GM19239 (cell line): ENCODE results near the gene PPARG.
"Not testable (repeated sequence)": the region's sequence is repeated elsewhere in the genome, so short reads cannot be mapped to it uniquely, and the experiment has no call there.

ENCODE experiments used
- DNase-seq: peaks from one replicate; pipeline ENCODE4 v3.0.0; 2011; ENCODE audit warnings: low spot score; ENCODE audit not compliant: insufficient read length
- FAIRE-seq: peaks from 2 replicates; lab custom pipeline; 2011; peaks lifted over from hg19 to GRCh38; lab: Jason Lieb, UNC

PPARG gene

DNA sequence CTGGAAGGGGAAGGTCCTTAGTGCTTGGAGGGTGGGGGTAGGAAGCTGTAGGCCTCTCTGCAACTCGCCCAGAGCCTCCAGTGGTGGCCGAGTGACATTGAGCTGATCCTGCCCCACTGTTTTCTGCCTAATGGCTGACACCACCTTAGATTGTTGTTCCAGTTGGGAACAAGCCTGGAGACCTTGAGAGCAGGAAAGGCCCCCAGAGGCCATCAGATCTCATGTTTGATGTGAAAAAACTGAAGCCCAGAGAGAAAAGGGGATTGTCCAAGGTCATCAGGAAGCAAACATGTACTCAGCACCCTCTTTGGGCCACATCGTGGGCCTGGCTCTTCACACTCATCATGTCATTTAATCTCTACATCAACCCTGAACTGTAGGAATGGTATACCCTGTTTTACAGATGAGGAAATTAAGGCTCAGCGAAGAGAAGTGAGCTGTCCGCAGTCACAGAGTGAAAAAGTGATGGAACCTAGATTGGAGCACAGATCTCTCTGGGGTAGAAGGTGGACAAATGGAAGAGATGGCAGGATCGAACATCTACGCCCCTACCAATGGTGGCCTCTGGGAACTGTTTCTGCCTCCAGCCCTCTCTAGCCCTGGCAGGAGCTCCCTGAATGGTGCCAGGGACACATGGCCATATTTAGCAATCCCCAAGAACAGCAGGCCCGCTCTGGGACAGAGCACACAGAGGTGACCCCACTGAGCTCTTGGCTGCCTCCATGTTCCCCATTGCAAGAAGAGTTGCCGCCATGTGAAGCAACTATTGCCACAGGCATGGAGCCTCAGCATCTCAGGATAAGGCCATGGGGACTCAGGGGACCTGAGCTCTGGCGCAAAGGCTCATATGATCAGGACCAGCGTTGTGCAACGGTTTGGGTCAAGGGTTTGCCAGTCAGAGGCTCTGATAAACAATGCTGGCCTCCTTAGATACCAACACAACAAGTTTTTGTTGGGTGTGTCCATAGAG lies 163.8 kb downstream of the PPARG start:
- no peak for DNase-seq
- no peak for FAIRE-seq

DNA sequence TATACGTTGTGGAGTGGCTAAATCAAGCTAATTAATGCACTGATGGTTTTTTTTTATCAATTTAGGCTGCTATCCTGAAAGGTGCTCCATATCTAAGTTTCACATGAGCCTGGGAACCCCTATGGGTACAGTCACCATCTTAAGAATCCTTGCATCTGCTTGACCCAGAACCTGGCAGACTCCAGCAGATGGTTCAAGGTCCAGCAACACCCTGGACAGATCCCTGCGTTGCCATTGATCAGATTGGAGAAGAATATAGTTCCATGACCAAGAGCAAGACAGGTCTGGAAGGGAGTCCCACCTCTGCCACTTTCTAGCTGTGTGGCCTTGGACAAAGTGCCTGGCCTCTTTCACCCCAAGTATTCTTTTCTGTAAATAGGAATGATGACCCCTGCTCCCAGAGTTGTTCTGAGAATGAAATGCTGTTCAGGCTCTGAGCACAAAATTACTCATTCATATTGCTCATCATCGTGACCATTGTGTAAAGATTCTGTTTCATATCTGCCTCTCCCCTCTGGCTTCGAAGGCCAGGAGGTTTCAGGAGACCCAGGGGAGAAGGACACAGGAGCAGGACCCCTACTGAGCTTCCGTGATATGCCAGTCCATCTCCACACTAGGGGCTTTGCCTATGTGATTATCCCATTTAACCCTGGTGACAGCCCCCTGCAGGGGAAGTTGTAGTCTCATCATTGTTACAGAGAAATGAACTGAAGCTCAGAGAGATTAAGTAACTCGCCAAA lies 165.4 kb downstream of the PPARG start:
- DNase-seq (no peak), FAIRE-seq (no peak)

DNA sequence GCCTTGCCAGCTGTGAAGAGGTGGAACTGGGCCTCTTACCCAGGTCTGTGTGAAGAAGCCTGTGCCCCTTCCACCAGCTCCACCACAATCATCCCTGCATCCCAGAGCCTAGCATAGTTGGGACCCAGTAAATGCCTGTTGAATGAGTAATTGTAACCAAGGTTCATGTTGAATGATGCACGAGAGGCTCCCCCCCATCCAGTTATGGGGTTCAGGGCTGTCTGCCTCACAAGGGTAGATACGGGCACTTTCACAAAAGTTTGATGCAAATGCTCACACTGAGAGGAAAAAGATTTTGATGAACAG lies 165.9 kb downstream of the PPARG start:
- FAIRE-seq, result no peak
- no peak for DNase-seq

DNA sequence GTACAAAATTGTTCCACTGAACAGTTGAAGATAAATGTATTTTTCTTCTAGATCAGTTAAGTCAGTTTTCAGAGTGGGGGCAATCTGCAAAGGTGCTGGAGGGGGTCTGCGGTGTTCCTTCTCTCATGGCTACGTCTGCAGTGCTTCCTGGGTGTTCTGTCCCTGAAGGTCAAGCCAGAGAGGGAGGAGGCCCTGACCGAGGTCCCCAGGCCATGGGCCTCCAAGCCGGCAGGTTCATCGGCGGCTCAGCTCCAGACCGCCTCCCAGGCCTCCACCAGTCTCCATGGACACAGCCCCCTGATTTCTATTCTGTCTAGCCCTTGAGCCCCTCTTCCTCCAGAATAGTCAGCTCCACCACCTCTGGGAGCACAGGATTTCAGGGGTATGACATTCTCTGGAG lies 166.9 kb downstream of the PPARG start:
- no peak for FAIRE-seq
- DNase-seq, result no peak

DNA sequence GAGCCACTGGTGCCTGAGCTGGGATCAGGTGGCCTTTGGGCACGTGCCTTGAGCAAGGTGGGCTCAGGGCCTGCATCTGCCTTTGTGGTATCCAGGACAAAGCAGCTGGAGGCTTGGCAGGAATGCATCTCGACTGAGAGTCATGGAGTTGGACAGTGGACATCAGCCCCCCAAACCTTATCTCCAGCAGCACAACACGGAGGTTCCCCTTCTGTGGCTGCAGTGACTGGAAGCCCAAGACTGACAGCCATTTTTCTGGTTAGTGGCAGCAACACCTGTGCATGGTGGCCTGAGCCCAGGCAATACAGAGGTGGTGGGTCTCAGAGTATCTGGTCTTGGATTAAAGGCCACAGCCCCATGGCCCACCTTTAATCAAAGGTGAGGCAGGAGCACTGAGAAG lies 167.6 kb downstream of the PPARG start:
- FAIRE-seq, result no peak
- DNase-seq, result no peak

DNA sequence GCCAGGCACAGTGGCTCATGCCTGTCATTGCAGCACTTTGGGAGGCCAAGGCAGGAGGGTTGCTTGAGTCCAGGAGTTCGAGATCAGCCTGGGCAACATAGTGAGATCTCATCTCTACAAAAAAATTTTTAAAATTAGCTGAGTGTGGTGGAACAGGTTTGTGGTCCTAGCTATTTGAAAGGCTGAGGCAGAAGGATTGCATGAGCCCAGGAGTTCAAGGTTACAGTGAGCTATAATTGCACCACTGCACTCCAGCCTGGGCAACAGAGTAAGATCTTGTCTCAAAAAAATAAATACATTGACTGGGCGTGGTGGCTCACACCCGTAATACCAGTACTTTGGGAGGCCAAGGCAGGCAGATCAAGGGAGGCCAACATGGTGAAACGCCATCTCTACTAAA lies 168.5 kb downstream of the PPARG start:
- FAIRE-seq, DNase-seq: not testable (repeated sequence)

DNA sequence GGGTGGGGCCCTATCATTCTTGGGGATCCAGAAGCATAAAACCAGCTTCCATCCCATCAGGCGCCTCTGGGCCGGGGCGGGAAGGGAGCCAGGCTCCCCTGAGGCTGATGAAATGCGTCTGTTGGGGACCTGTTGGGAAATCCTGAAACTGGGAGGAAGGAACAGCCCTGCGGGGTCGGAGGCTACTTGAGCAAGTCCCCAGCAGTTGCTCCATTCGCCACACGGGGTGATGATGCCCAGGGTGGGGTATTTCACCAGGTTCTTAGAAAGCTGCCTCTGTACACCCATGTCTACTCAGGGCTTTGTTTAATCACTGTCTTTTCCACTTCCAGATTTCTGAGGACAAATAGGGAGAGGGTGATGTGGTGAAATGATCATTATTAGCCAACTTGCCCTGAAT lies 170.0 kb downstream of the PPARG start:
- DNase-seq (no peak), FAIRE-seq (no peak)

DNA sequence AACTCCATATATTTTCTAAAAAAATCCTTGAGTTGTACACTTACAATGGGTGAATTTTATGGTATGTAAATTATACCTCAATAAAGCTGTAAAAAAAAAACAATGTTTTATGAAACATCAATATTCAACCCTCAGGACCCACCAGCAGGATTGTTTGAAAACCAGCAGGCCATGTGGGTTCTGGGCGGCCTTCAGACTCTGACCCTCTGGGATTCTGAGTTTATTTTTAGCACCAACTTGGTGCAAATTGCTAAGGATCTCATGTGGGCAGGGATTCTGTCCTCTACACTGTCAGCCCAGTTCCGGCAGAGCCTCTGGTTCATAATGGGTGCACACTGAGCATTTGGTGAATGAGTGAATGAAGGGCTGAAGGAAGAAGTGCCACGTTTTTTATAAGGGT lies 171.3 kb downstream of the PPARG start:
- DNase-seq (no peak), FAIRE-seq (no peak)

DNA sequence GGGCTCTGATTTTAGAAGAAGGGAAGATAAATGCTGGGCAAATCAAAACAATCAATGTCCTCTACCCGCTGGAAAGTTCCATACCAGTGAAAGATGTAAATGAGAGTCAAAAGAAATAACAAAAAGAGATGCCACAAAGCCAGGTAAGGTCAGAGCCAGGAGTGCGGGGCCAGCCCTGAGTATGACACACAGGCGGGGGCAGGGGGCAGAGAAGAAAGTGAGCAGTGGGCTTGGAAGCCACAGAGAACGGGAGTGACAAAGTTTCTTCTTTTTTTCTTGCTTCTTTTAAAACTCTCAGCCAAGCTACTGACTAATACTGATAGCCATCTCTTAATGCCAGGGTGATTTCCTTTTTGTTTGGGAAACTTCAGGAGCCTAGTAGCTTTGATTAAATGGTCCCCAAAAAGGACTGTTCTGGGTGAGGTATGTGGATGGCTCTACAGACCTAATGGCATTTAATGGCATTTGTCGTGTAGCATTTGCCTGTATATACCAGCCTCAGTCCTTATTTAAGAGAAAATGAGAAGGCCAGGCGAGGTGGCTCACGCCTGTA lies 172.3 kb downstream of the PPARG start:
- DNase-seq (no peak), FAIRE-seq (no peak)

DNA sequence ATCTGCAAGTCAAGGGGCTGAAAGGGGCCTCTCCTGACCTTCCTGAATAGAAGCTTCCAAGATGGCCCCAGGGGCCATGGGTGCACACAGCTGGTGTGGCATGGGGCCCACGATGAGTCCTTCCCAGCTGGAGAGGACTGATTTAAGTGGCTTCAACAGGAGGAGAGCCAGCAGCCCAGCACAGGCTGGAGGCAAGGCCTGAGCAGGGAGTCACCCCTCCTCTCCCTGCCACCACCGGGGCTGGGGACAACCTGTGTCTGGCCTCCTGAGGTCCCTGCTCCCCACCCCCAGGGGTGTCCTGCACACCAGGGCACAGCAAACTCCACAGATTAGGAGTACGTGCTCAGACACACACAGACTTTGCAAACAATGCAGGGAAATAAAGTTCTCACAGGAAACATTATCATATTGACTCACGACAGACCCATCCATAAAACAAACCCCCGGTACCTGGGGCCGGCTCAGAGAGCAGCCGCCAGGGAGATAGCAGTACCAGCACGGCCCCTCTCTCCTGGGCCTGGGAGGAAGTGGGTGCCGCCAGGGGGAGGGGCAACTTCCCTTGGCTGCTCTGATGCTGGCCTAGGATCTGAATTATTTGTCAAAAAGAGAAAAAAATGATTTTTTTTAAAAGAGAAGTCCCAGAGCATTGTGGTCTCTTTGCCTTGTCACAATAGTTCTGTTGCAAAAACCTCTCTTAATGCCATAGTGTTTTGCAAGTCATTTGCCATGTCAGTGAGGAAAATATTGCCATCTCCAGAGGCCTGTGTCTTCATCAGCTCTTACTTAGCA lies 173.5 kb downstream of the PPARG start:
- FAIRE-seq (no peak), DNase-seq (no peak)

DNA sequence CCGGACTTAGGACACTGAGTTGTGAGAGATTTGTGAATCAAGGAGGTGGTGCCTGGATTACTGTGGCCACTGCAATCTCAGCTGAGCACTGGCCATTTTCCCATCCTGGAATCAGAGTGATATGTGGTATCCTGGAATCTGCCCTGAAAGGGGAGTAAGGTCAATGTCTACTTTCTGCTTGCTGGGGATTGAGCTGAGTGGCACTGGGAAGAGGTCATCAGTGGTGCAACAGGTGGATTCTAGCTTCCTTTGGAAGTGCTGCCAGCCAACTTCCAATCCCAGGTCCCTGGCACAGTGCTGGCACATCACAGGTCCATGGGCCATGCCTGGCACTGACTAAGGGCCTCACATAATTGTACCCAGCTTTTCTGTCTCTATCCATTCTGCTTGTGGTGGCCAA lies 174.8 kb downstream of the PPARG start:
- no peak for DNase-seq
- no peak for FAIRE-seq

DNA sequence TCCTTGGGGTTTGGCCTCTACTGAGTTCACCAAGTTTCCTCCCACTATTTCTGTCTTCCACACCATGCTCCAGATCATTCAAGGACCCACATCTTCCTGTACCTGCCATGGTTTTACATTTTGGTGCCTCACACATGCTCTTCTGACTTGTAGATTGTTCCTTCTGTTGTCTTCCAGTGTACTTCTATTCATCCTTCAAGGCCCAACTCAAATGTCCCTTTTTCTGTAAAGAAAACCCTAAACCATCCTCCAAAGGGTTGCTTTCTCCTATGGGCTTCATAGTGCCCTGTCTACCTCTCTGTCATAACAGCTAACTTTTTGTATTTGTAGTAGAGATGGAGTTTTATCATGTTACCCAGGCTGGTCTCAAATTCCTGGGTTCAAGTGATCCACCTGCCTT lies 175.3 kb downstream of the PPARG start:
- no peak for FAIRE-seq
- no peak for DNase-seq

DNA sequence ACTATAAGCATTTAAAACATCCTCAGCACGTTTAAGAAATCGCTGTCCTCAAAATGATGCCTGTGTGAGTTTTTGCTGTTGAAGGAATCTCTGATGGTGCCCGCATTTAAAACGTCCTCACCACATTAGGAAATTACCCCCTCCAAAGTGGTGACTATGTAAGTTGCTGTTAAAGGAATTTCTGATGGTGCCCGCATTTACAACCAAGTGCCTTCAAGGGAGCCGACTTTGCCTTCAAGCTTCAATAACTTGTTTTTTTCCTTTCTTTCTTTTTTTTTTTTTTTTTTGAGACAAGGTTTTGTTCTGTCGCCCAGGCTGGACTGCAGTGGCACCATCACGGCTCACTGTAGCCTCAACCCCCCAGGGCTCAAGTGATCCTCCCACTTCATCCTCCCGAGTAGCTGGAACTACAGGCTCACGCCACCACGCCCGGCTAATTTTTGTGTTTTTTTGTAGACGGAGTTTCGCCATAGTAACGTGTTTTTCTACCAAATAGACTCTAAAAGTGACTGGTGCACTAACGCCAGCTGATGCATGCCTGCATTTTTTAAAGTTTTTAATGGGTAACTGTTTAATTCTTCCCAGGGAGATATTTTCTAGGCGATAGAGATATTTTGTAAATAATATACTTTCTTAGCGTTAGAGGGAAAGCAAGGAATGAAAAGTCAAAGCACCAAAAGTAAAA lies 176.4 kb downstream of the PPARG start:
- no peak for FAIRE-seq
- no peak for DNase-seq

DNA sequence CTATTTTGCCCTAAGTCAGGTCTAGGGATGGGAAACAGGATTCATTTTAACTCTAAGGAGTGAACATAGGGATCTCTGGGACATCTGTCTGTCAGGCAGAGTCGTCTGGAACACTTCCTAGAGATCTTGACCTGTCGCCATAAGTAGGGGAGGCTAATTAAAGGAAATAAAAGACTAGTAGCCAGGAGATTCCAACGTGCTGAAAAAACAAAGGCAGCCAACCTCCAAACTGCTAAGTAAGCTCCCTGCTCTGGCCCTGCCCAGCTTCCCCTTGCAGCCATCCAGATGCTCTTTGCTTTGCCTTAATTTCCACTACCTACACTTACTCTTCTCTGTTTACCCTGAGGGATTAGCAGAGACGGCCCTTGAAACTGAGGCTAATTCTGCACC lies 177.0 kb downstream of the PPARG start:
- FAIRE-seq, result no peak

DNA sequence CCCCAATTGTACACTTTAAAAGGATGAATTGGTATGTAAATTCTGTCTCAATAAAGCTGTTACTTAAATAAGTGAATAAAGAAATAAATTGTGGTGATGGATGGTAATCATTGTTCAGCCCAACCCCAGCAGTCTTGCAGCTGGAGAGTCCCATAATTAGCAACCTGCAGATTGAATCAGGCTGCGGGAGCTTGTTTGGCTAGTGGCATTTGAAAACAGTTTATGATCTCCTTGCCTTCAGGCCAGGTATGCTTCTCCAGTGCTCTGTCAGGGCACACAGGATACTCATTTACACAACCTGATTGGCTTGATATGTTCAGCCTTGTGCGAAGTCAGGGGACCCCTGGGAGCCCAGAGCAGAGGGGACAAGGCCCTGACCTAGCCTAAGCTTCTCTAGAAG lies 178.9 kb downstream of the PPARG start:
- FAIRE-seq, result no peak

More for the DNA sequence above, 177.0 kb downstream of the PPARG start:
- DNase-seq, result no peak

DNA sequence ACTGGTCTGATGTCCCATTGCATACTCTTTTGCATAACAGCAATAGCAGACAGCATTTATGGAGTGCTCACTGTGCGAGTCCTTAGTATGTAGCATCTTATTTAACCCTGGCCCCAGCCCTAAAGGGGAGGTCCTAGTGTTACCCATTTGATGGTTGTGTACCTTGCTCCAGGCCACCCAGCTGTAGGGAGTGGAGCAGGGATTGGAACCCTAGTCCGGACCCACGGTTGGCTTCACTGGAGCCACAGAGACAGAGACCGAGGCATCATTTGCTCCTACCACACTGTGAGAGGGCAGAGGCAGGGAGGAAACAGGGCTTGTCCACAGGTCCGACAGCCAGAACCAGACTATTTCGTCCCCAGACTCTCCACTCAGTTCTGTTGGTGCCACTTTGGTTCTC lies 179.4 kb downstream of the PPARG start:
- FAIRE-seq (no peak), DNase-seq (no peak)

More for the DNA sequence above, 178.9 kb downstream of the PPARG start:
- no peak for DNase-seq

DNA sequence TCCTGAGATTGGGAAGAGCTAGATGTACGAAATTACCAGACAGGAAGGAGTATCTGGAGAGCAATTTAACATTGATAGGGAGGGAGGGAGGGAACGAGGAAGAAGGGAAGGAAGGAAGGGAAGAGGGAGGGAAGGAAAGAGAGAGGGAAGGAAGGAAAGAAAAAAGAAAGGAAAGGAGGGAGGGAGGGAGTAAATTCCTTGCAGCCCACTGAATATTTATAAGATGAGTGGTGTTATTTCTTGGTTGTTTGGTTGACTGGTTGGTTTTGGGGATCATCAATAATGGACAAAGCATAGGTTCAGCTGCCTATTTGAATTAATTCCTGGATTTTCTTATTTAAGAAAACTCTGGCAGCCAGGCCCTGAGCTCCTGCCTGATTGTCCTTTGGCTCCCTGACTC lies 179.9 kb downstream of the PPARG start:
- DNase-seq (no peak), FAIRE-seq (no peak)

DNA sequence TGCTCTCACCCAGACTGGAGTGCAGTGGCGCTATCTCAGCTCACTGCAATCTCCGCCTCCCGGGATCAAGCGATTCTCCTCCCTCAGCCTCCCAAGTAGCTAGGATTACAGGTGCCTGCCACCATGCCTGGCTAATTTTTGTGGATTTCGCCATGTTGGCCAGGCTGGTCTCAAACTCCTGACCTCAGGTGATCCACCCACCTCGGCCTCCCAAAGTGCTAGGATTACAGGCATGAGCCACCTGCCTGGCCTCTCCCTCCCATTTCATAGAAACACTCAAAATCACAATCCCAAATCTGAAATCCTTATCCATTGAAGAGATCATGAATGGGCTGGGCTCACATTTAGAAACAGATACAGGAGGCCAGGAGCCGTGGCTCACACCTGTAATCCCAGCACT lies 180.4 kb downstream of the PPARG start:
- FAIRE-seq, DNase-seq: not testable (repeated sequence)

DNA sequence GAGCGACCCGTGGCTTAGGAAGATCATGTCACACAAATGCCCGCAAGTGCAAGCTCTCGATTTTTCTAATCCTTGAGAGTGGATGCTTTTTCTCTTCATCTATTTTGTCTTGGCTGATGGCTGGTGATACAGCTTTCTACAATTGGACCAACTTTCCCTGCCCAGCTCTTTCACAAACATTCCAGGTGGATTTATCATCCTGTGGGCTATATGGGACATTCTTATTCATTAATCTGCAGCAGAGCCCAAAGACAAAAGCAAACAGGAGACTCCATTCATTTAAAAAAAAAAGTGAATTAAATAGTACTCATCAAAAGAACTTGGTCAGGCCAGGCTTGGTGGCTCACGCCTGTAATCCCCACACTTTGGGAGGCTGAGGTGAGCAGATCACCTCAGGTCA lies 181.2 kb downstream of the PPARG start:
- no peak for DNase-seq
- FAIRE-seq, result no peak

DNA sequence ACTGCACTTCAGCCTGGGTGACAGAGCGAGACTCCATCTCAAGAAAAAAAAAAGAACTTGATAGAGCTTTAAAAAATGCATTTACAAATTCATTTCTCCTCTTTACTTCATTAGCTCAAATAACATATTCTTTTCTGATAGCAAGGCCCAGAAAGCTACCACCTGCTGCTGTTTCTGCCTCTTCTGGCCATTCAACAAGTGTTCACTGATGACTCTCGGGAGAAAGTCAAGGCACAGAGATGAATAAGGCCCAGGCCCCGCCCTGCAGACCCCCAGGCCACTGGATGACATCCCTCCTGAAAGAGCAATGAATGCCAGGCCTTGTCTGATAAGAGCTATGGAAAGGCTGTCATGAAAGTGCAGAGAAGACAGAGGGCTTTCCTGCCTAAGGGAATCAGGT lies 181.8 kb downstream of the PPARG start:
- no peak for FAIRE-seq

More for the DNA sequence above, 181.8 kb downstream of the PPARG start:
- DNase-seq, result no peak
